Activated CD4-positive, alpha-beta T cell treated with anti-CD3 and anti-CD28 coated beads, Interleukin-2, amount 10 ng/mL, durations not matched to agents 7 days and 5 days (primary cell): ENCODE measurements around the gene BET1. TPM values are rescaled to one million over a fixed set of nuclear protein-coding genes. Genes with fewer than 3 reads are reported as not detected.
A peak's percentile ranks its signal among the peaks of the same experiment; 100 is the strongest.

Source experiments
- CTCF ChIA-PET: fragments of 350-600 bp; sonication (Branson Sonifier 250); formaldehyde crosslinking; loops from one replicate; lab custom pipeline; 2021; ENCODE audit warnings: antibody characterized with exemption; lab: Charles Lee
- POLR2A ChIA-PET: fragments of 350-600 bp; sonication (Branson Sonifier 250); formaldehyde crosslinking; loops from one replicate; lab custom pipeline; 2021; ENCODE audit warnings: antibody characterized with exemption; lab: Charles Lee
- DNase-seq: peaks from one replicate; pipeline ENCODE4 v3.0.0-alpha.2; 2020
- H3K27ac Mint-ChIP-seq: one replicate; pipeline ENCODE4 v1.8.0; 2021; ENCODE audit warnings: mild to moderate bottlenecking, moderate library complexity, mixed read lengths
- H3K27me3 Mint-ChIP-seq: one replicate; pipeline ENCODE4 v1.8.0; 2021; ENCODE audit warnings: mixed read lengths
- H3K36me3 Mint-ChIP-seq: one replicate; pipeline ENCODE4 v1.8.0; 2021; ENCODE audit warnings: low read depth, mixed read lengths
- H3K4me1 Mint-ChIP-seq: one replicate; pipeline ENCODE4 v1.8.0; 2021; ENCODE audit warnings: mixed read lengths
- H3K4me3 Mint-ChIP-seq: one replicate; pipeline ENCODE4 v1.8.0; 2021; ENCODE audit warnings: mild to moderate bottlenecking, moderate library complexity, mixed read lengths
- H3K9me3 Mint-ChIP-seq: one replicate; pipeline ENCODE4 v1.8.0; 2021; ENCODE audit warnings: mixed read lengths
- total RNA-seq, 2 experiments: library from RNA; stranded (reverse); gene quantifications; one replicate each; pipeline ENCODE4 v1.2.3, GENCODE V29; 2021

The BET1 gene
- total RNA-seq, 2 experiments from 2014 or later: 19.2 to 20.0 TPM

DNA sequence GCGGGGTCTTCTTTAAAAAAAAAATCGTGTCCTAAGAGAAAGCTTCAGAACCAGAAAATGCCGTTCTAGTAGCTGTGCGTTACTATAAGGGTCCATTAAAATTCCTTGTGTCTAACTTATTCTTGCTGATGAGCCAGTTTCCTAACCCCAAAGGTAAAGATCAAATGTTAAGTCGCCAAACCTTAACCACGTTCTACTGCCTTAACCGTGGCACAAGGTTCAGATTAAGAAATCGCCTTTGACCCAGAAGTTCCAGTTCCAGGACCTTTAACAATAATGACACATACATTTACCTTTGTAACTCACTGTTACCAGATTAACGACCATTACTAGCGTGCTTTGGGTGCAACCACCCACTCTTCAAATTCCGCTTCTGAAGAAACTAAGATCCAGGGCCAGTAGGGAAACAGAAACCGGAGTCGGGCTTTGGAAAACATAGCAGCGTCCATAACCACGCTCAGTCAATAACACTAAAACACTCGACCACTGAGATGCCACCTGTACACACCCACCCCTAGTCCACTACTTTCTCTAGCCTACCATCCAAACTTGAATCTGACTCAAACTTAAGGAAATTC lies 620 bp downstream of the BET1 start:
- Mint-ChIP-seq H3K27ac (peak overlapping the region; percentile 99), H3K9me3 (no peaks in the 10 kb centered on the region), H3K36me3 (no peaks in the 10 kb centered on the region), H3K4me3 (peak overlapping the region; percentile 98), H3K4me1 (peaks cover 34% of the 10 kb centered on the region), H3K27me3 (peaks cover 11% of the 10 kb centered on the region)
- POLR2A ChIA-PET: no interaction called here
- peak; percentile 10 for DNase-seq
- CTCF ChIA-PET: interaction anchor here (0.9 kb wide), 1 partner anchor 82 kb away, joined by 3 read pairs; the partner anchor contains the start of gene GNG11

DNA sequence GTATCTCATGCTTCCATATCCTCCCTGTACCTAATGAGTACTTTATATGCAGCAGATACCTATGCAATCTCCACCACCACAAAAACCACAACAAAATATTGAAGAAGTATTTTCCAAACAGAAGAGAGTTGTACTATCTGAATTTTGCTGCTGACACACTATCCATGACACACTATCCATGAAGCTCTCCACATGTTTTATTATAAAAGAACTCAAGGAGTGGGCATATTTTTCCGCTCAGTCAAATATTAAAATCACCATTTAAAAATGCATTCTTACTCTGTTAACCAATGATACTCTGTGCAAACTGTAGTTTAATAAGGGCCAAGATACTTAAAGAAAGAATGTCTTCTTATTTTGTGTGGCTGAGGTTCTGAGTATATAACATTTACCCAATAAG lies 2.8 kb downstream of the BET1 start:
- DNase-seq: no peak
- Mint-ChIP-seq H3K9me3 (no peaks in the 10 kb centered on the region), H3K4me3 (no peak overlapping the region), H3K27ac (no peak overlapping the region), H3K27me3 (peaks cover 3% of the 10 kb centered on the region), H3K4me1 (peaks cover 34% of the 10 kb centered on the region), H3K36me3 (peaks cover 6% of the 10 kb centered on the region)
- POLR2A ChIA-PET: no interaction called here
- CTCF ChIA-PET: no interaction called here

DNA sequence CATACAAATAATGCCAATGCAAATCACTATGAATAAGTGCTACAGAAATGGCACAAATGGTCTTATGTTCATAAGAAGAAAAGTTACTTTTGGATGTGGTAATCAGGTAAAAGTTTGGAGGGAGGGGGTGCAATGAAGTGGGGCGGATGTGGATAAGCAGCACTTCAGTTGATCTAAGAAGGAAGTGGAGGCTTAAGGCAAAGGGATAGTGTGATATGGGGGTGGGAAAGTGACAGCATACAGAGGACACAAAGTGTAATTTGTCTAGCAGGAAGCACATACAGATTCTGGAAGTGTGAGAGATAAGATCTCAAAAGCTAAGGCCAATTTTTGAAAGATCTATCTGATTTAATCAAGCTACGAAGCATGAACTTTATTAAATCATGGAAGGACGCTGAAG lies 6.3 kb downstream of the BET1 start:
- Mint-ChIP-seq H3K4me3 (no peak overlapping the region), H3K27me3 (no peaks in the 10 kb centered on the region), H3K27ac (no peak overlapping the region), H3K36me3 (peaks cover 18% of the 10 kb centered on the region), H3K9me3 (no peaks in the 10 kb centered on the region), H3K4me1 (peaks cover 15% of the 10 kb centered on the region)
- POLR2A ChIA-PET: no interaction called here
- CTCF ChIA-PET: no interaction called here
- DNase-seq: no peak

DNA sequence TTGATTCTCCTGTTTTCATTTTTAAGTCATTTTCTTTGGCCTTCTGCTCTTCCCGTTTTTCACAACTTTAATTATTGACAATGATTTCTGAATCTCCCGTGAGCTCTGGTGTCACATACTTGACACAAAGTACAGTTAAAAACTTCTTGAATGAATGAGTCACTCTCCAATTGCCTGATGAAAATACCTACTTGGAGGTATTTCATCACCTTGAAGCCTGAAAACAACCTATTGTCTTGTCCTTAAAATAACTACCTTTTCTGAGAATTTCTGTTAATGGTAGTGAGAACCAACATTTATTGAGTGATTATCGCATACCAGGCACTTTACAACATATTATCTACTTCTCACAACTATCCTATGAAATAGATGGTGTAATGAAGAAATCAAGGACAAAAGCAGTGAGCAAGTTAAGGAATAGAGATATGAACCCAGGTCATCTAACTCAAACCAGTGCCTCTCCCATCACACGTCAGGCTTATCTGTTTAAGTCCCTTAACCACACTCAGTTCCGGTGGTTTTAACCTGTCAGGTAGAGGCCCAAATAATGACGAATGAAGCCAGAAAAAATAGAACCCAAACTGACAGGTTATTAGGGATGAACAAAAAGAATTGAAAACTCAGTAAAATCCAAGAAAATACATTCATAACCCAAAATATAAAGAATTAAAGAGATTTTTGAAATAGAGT lies 11.6 kb downstream of the BET1 start:
- ChIA-PET CTCF (no interaction called here), POLR2A (no interaction called here)
- no peaks in the 10 kb centered on the region for H3K9me3 Mint-ChIP-seq
- peaks cover 6% of the 10 kb centered on the region for H3K4me1 Mint-ChIP-seq
- H3K36me3 Mint-ChIP-seq: peaks cover 14% of the 10 kb centered on the region
- no peak for DNase-seq
- no peaks in the 10 kb centered on the region for H3K27me3 Mint-ChIP-seq
- no peak overlapping the region for H3K27ac Mint-ChIP-seq
- H3K4me3 Mint-ChIP-seq: no peak overlapping the region

DNA sequence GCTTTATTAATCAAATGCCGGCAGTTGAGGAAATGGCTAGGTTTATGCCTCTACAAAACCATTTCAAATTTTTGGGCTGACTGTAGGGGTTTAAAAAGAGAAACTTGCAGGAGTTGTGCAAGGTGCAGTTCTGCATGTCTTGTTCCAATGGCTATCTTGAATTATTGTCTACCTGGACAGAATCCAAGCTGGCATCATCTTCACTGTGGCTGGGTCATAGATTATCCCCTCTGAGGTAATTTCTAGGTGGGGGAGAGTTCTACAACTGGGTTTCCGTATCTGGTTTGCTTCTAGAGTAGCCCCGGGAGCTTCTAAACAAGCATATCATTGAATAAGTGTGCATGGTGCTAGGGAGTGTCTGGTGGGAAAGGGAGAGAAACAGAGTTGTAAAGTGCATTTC lies 16.9 kb downstream of the BET1 start:
- Mint-ChIP-seq H3K9me3 (no peaks in the 10 kb centered on the region), H3K27ac (no peak overlapping the region), H3K4me1 (peaks cover under 1% of the 10 kb centered on the region), H3K36me3 (no peaks in the 10 kb centered on the region), H3K27me3 (no peaks in the 10 kb centered on the region), H3K4me3 (no peak overlapping the region)
- POLR2A ChIA-PET: no interaction called here
- CTCF ChIA-PET: no interaction called here
- no peak for DNase-seq

DNA sequence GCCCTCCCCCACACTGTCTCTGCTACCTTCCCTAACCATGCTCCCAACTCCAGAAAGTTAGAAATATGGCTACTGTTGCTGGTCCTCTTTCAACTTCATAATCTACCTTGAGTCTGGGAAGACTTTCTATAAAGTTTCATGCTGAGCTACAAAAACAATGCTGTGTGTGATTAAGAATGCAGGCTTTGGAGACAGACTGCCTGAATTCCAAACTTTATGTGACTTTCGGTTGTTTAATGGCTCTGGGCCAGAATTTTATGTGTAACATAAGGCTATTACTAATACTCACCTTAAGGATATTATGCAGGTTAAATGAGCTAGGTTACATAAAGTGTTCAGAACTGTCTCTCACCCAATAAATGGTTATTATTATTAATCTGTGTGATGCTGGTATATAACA lies 19.1 kb downstream of the BET1 start:
- CTCF ChIA-PET: no interaction called here

DNA sequence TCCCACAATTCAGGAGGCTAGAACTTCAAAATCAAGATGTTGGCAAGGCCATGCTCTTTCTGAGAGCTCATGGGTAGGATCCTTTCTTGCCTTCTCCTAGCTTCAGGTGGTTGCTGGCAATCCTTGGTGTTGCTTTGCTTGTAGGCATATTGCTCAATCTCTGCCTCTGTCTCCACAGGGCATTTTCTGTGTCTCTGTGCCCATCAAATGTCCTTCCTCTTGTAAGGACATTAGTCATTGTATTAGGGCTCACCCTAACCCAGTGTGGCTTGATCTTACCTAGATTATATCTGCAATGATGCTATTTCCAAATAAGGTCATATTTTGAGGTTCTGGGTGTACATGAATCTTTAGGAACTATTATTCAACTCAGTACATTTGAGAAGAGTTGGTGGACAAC lies 20.1 kb downstream of the BET1 start:
- DNase-seq: no peak
- no peak overlapping the region for H3K4me3 Mint-ChIP-seq
- no peaks in the 10 kb centered on the region for H3K27me3 Mint-ChIP-seq
- H3K4me1 Mint-ChIP-seq: no peaks in the 10 kb centered on the region
- CTCF ChIA-PET: interaction anchor here (1.3 kb wide), 1 partner anchor 11 kb away, joined by 4 read pairs; no protein-coding TSS in a partner anchor
- H3K36me3 Mint-ChIP-seq: no peaks in the 10 kb centered on the region
- H3K9me3 Mint-ChIP-seq: no peaks in the 10 kb centered on the region
- POLR2A ChIA-PET: no interaction called here
- H3K27ac Mint-ChIP-seq: no peak overlapping the region

More for the DNA sequence above, 19.1 kb downstream of the BET1 start:
- Mint-ChIP-seq H3K4me3 (no peak overlapping the region), H3K36me3 (no peaks in the 10 kb centered on the region), H3K27ac (no peak overlapping the region), H3K27me3 (no peaks in the 10 kb centered on the region), H3K9me3 (no peaks in the 10 kb centered on the region), H3K4me1 (no peaks in the 10 kb centered on the region)
- no peak for DNase-seq
- POLR2A ChIA-PET: no interaction called here

DNA sequence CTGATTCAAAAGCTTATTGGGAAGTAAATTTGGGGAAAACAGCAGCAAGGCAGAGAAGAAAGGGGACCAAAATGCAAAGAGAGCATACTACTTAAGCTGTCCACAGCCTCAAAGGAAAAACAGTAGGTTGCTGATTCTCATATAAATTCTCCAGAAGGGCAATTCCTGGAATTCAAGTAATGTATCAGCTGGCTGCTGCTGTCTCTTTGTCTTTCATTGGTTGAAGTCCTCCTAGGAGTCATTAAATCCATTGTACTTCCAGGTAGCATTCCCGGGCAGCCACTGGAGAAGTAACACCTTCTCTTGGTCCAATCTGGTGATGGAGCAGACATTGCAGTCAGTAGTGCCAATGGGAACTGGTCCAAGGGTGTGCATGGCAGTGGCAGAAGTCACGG lies 22.7 kb downstream of the BET1 start:
- POLR2A ChIA-PET: no interaction called here
- Mint-ChIP-seq H3K27ac (no peak overlapping the region), H3K9me3 (no peaks in the 10 kb centered on the region), H3K36me3 (no peaks in the 10 kb centered on the region), H3K4me3 (no peak overlapping the region), H3K4me1 (no peaks in the 10 kb centered on the region), H3K27me3 (no peaks in the 10 kb centered on the region)
- no peak for DNase-seq
- CTCF ChIA-PET: no interaction called here

DNA sequence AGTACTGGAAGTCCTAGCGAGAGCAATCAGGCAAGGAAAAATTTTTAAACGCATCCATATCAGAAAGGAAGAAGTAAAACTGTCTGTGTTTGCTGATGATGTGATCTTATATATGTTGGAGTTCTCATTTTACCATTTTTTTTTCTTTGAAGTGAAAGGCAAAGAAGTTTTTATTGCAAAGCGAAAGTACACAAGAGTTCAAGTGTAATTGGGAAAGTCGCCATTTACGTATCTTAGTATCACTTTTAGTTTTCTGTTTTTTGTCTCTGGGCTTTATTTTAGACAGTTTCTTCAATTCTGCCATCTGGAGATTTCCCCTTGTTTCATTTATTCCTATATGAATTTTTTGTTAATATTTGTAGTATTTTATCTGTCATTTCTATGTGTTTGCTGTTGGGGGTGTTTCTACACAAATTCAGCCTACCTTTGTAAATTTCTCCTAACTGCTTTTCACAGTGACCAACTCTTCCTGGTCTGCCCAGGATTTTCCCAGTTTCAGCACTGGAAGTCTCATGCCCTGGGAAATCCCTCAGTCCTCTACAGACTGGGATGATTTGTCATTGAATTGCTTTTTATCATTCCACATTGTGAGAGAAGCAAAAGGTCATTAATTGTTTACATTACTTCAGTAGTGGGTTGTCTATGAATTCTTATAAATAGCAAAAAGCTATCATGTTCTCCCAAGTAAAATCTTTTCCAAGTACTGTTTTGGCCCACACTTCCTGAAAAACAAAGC lies 23.2 kb downstream of the BET1 start:
- no peak for DNase-seq
- H3K9me3 Mint-ChIP-seq: no peaks in the 10 kb centered on the region
- H3K36me3 Mint-ChIP-seq: no peaks in the 10 kb centered on the region
- no peaks in the 10 kb centered on the region for H3K27me3 Mint-ChIP-seq
- CTCF ChIA-PET: no interaction called here
- no peaks in the 10 kb centered on the region for H3K4me1 Mint-ChIP-seq
- POLR2A ChIA-PET: no interaction called here
- H3K27ac Mint-ChIP-seq: no peak overlapping the region
- no peak overlapping the region for H3K4me3 Mint-ChIP-seq

DNA sequence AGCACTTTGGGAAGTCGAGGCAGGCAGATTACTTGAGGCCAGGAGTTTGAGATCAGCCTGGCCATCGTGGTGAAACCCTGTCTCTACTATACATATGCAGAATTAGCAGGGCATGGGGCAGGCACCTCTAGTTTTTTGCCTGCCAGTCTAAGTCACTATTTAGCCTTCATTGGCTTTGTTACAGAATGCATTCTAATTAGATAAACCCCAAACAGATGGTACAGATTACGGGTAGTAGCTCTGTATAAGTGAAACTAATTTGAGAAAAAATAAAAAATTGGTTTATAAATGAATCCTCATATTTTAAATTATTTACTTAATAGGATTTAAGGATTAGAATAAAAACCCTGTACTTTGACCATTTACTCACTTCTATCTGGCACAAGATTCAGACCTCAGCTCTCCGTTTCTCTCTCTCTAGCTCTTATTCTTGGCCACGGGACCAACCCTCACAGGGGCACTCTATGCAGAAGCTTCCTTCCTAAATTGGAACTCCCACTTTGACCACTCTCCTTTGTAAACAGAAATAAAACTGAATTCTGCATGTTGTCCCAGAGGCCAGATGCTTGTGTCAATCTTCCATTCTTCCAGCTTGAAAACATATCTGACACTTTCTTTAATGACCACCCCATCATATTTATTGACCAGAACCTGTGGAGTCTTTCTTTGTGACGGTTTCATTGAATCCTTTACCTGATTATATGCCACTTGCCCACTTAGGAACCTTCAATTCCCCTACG lies 26.8 kb downstream of the BET1 start:
- no peaks in the 10 kb centered on the region for H3K36me3 Mint-ChIP-seq
- H3K4me3 Mint-ChIP-seq: no peak overlapping the region
- H3K9me3 Mint-ChIP-seq: no peaks in the 10 kb centered on the region
- CTCF ChIA-PET: no interaction called here
- no peaks in the 10 kb centered on the region for H3K27me3 Mint-ChIP-seq
- POLR2A ChIA-PET: no interaction called here
- no peak overlapping the region for H3K27ac Mint-ChIP-seq
- H3K4me1 Mint-ChIP-seq: no peaks in the 10 kb centered on the region
- DNase-seq: no peak

DNA sequence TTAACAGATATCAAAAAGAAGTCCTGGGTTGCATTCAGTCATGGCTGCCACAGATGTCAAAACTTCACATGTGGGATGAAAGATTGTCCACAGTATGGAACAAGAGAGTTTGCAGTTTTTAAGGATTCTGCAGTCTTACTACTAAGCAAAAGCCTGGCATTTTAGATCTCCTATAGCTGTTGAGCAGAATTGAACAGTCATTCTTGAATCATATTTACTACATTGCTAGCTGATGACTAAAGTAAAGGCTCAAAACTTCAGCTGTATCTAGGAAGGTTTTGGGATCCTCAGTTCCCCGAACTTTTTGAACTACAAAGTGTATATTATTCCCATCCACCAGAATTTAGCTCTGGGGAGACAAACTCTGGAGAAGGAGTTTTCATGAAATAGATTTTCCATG lies 31.0 kb downstream of the BET1 start:
- Mint-ChIP-seq H3K36me3 (no peaks in the 10 kb centered on the region), H3K4me3 (no peak overlapping the region), H3K9me3 (no peaks in the 10 kb centered on the region), H3K4me1 (no peaks in the 10 kb centered on the region), H3K27ac (no peak overlapping the region), H3K27me3 (no peaks in the 10 kb centered on the region)
- CTCF ChIA-PET: no interaction called here
- no peak for DNase-seq
- POLR2A ChIA-PET: no interaction called here

DNA sequence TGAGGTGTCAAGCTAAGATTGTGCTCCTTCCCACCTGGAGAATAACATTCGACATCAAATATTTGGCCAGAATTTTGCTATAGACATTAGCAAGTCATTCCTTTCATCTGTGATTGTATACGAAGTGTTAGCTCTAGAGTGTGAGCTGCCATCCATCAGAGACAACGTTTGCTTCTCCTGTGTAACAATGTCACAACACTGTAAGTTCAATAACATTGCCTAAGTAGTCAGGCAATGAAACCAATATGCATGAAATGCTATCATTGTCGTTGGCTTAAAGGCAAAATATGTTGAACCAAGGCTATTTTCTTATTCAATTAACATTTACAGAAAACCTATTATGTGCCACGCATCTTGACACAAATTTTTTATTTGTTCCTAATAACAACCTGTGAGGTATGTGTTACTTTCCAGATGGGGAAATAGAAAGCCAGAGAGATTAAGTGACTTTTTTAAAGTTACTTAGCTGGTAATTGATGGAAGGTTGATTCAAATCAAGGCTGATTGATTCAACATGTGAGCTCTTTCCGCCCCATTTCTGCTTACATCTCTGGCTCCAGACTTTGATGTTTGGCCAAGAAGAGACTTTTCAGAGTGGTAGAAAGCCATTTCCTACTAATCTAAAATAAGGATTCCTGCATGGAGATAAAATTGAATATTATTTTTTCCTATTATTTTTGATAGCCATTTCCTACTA lies 32.0 kb downstream of the BET1 start:
- H3K9me3 Mint-ChIP-seq: no peaks in the 10 kb centered on the region
- DNase-seq: no peak
- no peak overlapping the region for H3K4me3 Mint-ChIP-seq
- ChIA-PET POLR2A (no interaction called here), CTCF (no interaction called here)
- no peaks in the 10 kb centered on the region for H3K4me1 Mint-ChIP-seq
- H3K27ac Mint-ChIP-seq: no peak overlapping the region
- H3K36me3 Mint-ChIP-seq: no peaks in the 10 kb centered on the region
- H3K27me3 Mint-ChIP-seq: no peaks in the 10 kb centered on the region
